T-helper 1 cell treated with Interleukin-12 subunit alpha and Interleukin-12 subunit beta and Interleukin-4 antibody, amounts not matched to agents 30 μg/mL and 1 μg/mL, for 36 hours (primary cell): ENCODE measurements around the gene SLC24A3.

ENCODE experiments used
- H3K27ac Mint-ChIP-seq: one replicate; pipeline ENCODE4 v1.8.0; 2021; ENCODE audit warnings: mild to moderate bottlenecking, mixed read lengths
- H3K27me3 Mint-ChIP-seq: one replicate; pipeline ENCODE4 v1.8.0; 2021; ENCODE audit warnings: low read depth, mixed read lengths
- H3K36me3 Mint-ChIP-seq: one replicate; pipeline ENCODE4 v1.8.0; 2021; ENCODE audit warnings: low read depth, mixed read lengths
- H3K4me1 Mint-ChIP-seq: one replicate; pipeline ENCODE4 v1.8.0; 2021; ENCODE audit warnings: low read depth, mixed read lengths
- H3K4me3 Mint-ChIP-seq: one replicate; pipeline ENCODE4 v1.8.0; 2021; ENCODE audit warnings: mild to moderate bottlenecking, moderate library complexity, mixed read lengths
- H3K9me3 Mint-ChIP-seq: one replicate; pipeline ENCODE4 v1.8.0; 2021; ENCODE audit warnings: mixed read lengths

SLC24A3 gene

GRCh38 chr20:19253916-19254820 lies 41.7 kb downstream of the SLC24A3 start:
- H3K4me3 Mint-ChIP-seq: no peak overlapping the region
- no peaks in the 10 kb centered on the region for H3K27me3 Mint-ChIP-seq
- H3K36me3 Mint-ChIP-seq: no peaks in the 10 kb centered on the region
- H3K9me3 Mint-ChIP-seq: no peaks in the 10 kb centered on the region
- no peak overlapping the region for H3K27ac Mint-ChIP-seq
- H3K4me1 Mint-ChIP-seq: no peaks in the 10 kb centered on the region

GRCh38 chr20:19254956-19255355 lies 42.5 kb downstream of the SLC24A3 start:
- H3K4me1 Mint-ChIP-seq: no peaks in the 10 kb centered on the region
- H3K27ac Mint-ChIP-seq: no peak overlapping the region
- H3K36me3 Mint-ChIP-seq: no peaks in the 10 kb centered on the region
- no peak overlapping the region for H3K4me3 Mint-ChIP-seq
- no peaks in the 10 kb centered on the region for H3K9me3 Mint-ChIP-seq
- no peaks in the 10 kb centered on the region for H3K27me3 Mint-ChIP-seq

- H3K9me3 Mint-ChIP-seq: no peaks in the 10 kb centered on the region
- no peak overlapping the region for H3K4me3 Mint-ChIP-seq
- no peaks in the 10 kb centered on the region for H3K27me3 Mint-ChIP-seq
- H3K27ac Mint-ChIP-seq: no peak overlapping the region
- no peaks in the 10 kb centered on the region for H3K36me3 Mint-ChIP-seq
- H3K4me1 Mint-ChIP-seq: no peaks in the 10 kb centered on the region
Measured at GRCh38 chr20:19256085-19256484, 43.6 kb downstream of the SLC24A3 start.

- Mint-ChIP-seq H3K36me3 (no peaks in the 10 kb centered on the region), H3K4me3 (no peak overlapping the region), H3K27me3 (no peaks in the 10 kb centered on the region), H3K4me1 (no peaks in the 10 kb centered on the region), H3K27ac (no peak overlapping the region), H3K9me3 (no peaks in the 10 kb centered on the region)
Measured at GRCh38 chr20:19256906-19257595, 44.6 kb downstream of the SLC24A3 start.

GRCh38 chr20:19257865-19258264 lies 45.4 kb downstream of the SLC24A3 start:
- Mint-ChIP-seq H3K27me3 (no peaks in the 10 kb centered on the region), H3K27ac (no peak overlapping the region), H3K36me3 (no peaks in the 10 kb centered on the region), H3K4me3 (no peak overlapping the region), H3K9me3 (no peaks in the 10 kb centered on the region), H3K4me1 (no peaks in the 10 kb centered on the region)

- Mint-ChIP-seq H3K9me3 (no peaks in the 10 kb centered on the region), H3K4me3 (no peak overlapping the region), H3K36me3 (no peaks in the 10 kb centered on the region), H3K4me1 (no peaks in the 10 kb centered on the region), H3K27me3 (no peaks in the 10 kb centered on the region), H3K27ac (no peak overlapping the region)
Measured at GRCh38 chr20:19259141-19259591, 46.7 kb downstream of the SLC24A3 start.

GRCh38 chr20:19260412-19261090 lies 48.1 kb downstream of the SLC24A3 start:
- H3K27ac Mint-ChIP-seq: peak overlapping the region; percentile 45
- H3K27me3 Mint-ChIP-seq: no peaks in the 10 kb centered on the region

GRCh38 chr20:19264191-19264590 lies 51.7 kb downstream of the SLC24A3 start:
- no peaks in the 10 kb centered on the region for H3K4me1 Mint-ChIP-seq

More at GRCh38 chr20:19260412-19261090, 48.1 kb downstream of the SLC24A3 start:
- Mint-ChIP-seq H3K36me3 (no peaks in the 10 kb centered on the region), H3K4me1 (no peaks in the 10 kb centered on the region), H3K9me3 (no peaks in the 10 kb centered on the region), H3K4me3 (no peak overlapping the region)

GRCh38 chr20:19265646-19266374 lies 53.4 kb downstream of the SLC24A3 start:
- H3K9me3 Mint-ChIP-seq: no peaks in the 10 kb centered on the region
- no peak overlapping the region for H3K27ac Mint-ChIP-seq
- no peaks in the 10 kb centered on the region for H3K36me3 Mint-ChIP-seq
- H3K4me3 Mint-ChIP-seq: no peak overlapping the region
- no peaks in the 10 kb centered on the region for H3K4me1 Mint-ChIP-seq
- H3K27me3 Mint-ChIP-seq: no peaks in the 10 kb centered on the region

More at GRCh38 chr20:19264191-19264590, 51.7 kb downstream of the SLC24A3 start:
- Mint-ChIP-seq H3K9me3 (no peaks in the 10 kb centered on the region), H3K36me3 (no peaks in the 10 kb centered on the region), H3K27me3 (no peaks in the 10 kb centered on the region), H3K4me3 (no peak overlapping the region), H3K27ac (no peak overlapping the region)

- H3K36me3 Mint-ChIP-seq: no peaks in the 10 kb centered on the region
- H3K4me3 Mint-ChIP-seq: no peak overlapping the region
- no peaks in the 10 kb centered on the region for H3K9me3 Mint-ChIP-seq
- no peak overlapping the region for H3K27ac Mint-ChIP-seq
- H3K4me1 Mint-ChIP-seq: no peaks in the 10 kb centered on the region
- H3K27me3 Mint-ChIP-seq: no peaks in the 10 kb centered on the region
Measured at GRCh38 chr20:19268426-19268825, 56.0 kb downstream of the SLC24A3 start.

- H3K4me1 Mint-ChIP-seq: no peaks in the 10 kb centered on the region
- no peak overlapping the region for H3K27ac Mint-ChIP-seq
- no peak overlapping the region for H3K4me3 Mint-ChIP-seq
- no peaks in the 10 kb centered on the region for H3K9me3 Mint-ChIP-seq
- H3K27me3 Mint-ChIP-seq: no peaks in the 10 kb centered on the region
- no peaks in the 10 kb centered on the region for H3K36me3 Mint-ChIP-seq
Measured at GRCh38 chr20:19269737-19270340, 57.4 kb downstream of the SLC24A3 start.

GRCh38 chr20:19271879-19272651 lies 59.6 kb downstream of the SLC24A3 start:
- Mint-ChIP-seq H3K27me3 (no peaks in the 10 kb centered on the region), H3K4me3 (no peak overlapping the region), H3K4me1 (no peaks in the 10 kb centered on the region), H3K36me3 (no peaks in the 10 kb centered on the region), H3K9me3 (no peaks in the 10 kb centered on the region), H3K27ac (no peak overlapping the region)

- H3K4me3 Mint-ChIP-seq: no peak overlapping the region
Measured at GRCh38 chr20:19272976-19273654, 60.7 kb downstream of the SLC24A3 start.

More at GRCh38 chr20:19272976-19273654, 60.7 kb downstream of the SLC24A3 start:
- no peaks in the 10 kb centered on the region for H3K36me3 Mint-ChIP-seq
- H3K27ac Mint-ChIP-seq: no peak overlapping the region
- H3K4me1 Mint-ChIP-seq: no peaks in the 10 kb centered on the region
- H3K9me3 Mint-ChIP-seq: no peaks in the 10 kb centered on the region
- no peaks in the 10 kb centered on the region for H3K27me3 Mint-ChIP-seq
